ENCODE measurements around the gene CELF4.

Gene CELF4

GRCh38 chr18:37274309-37275236 lies 291.0 kb downstream of the CELF4 start:
- no peak for DNase-seq

GRCh38 chr18:37272841-37273240 lies 292.8 kb downstream of the CELF4 start:
- DNase-seq = no peak

GRCh38 chr18:37272226-37272625 lies 293.4 kb downstream of the CELF4 start:
- no peak for DNase-seq

- DNase-seq = no peak
Measured at GRCh38 chr18:37270666-37271052, 294.9 kb downstream of the CELF4 start.

GRCh38 chr18:37270038-37270665 lies 295.4 kb downstream of the CELF4 start:
- peak in 2 of 5 donors; percentile 14 to 20 for DNase-seq

- no peak for DNase-seq
Measured at GRCh38 chr18:37266290-37266689, 299.3 kb downstream of the CELF4 start.

- DNase-seq = no peak
Measured at GRCh38 chr18:37265382-37265781, 300.2 kb downstream of the CELF4 start.

- DNase-seq = no peak
Measured at GRCh38 chr18:37264956-37265355, 300.6 kb downstream of the CELF4 start.

- DNase-seq = no peak
Measured at GRCh38 chr18:37261988-37262387, 303.6 kb downstream of the CELF4 start.

GRCh38 chr18:37261246-37261840 lies 304.3 kb downstream of the CELF4 start:
- no peak for DNase-seq

- DNase-seq = no peak
Measured at GRCh38 chr18:37260367-37261093, 305.1 kb downstream of the CELF4 start.

- no peak for DNase-seq
Measured at GRCh38 chr18:37259711-37260110, 305.9 kb downstream of the CELF4 start.

- DNase-seq = no peak
Measured at GRCh38 chr18:37258819-37259218, 306.8 kb downstream of the CELF4 start.

- DNase-seq = no peak
Measured at GRCh38 chr18:37258131-37258530, 307.5 kb downstream of the CELF4 start.

- no peak for DNase-seq
Measured at GRCh38 chr18:37254973-37255372, 310.6 kb downstream of the CELF4 start.

- DNase-seq = no peak
Measured at GRCh38 chr18:37254236-37254754, 311.3 kb downstream of the CELF4 start.

- no peak for DNase-seq
Measured at GRCh38 chr18:37253394-37254235, 312.0 kb downstream of the CELF4 start.

GRCh38 chr18:37252854-37253393 lies 312.7 kb downstream of the CELF4 start:
- DNase-seq = no peak

- DNase-seq = no peak
Measured at GRCh38 chr18:37252342-37252741, 313.3 kb downstream of the CELF4 start.

- DNase-seq = no peak
Measured at GRCh38 chr18:37251679-37252078, 313.9 kb downstream of the CELF4 start.

GRCh38 chr18:37249895-37250618 lies 315.5 kb downstream of the CELF4 start:
- no peak for DNase-seq

All from T-helper 1 cell (primary cell).